ENCODE measurements around the gene ADGRB3. TPM values are rescaled to one million over a fixed set of nuclear protein-coding genes. Genes with fewer than 3 reads are reported as not detected.

The ADGRB3 gene
- total RNA-seq, 2 donors from 2014 or later, result 1.3 to 2.4 TPM

- TF ChIP-seq CTCF (IDR thresholded peaks at IDR 0.05), result no peak
- Histone ChIP-seq H3K9me3 (no peaks in the 10 kb centered on the region), H3K4me3 (no peak overlapping the region), H3K27me3 (no peaks in the 10 kb centered on the region), H3K4me1 (no peaks in the 10 kb centered on the region), H3K36me3 (no peaks in the 10 kb centered on the region), H3K27ac (no peak overlapping the region)
- no peak for DNase-seq (ENCODE audit: low spot score)
These were observed 391.6 kb downstream of the ADGRB3 start for GRCh38 chr6:69026715-69027114.

- no peaks in the 10 kb centered on the region for H3K9me3 ChIP-seq
These were observed 392.8 kb downstream of the ADGRB3 start for GRCh38 chr6:69027861-69028260.

GRCh38 chr6:69038841-69039240, 403.8 kb downstream of the ADGRB3 start:
- H3K9me3 ChIP-seq, result no peaks in the 10 kb centered on the region
- no peak for TF ChIP-seq CTCF (IDR thresholded peaks at IDR 0.05)
- H3K4me1 ChIP-seq, result no peaks in the 10 kb centered on the region
- DNase-seq (ENCODE audit: low spot score), result no peak
- no peaks in the 10 kb centered on the region for H3K27me3 ChIP-seq
- H3K36me3 ChIP-seq, result no peaks in the 10 kb centered on the region
- no peak overlapping the region for H3K4me3 ChIP-seq
- H3K27ac ChIP-seq, result no peak overlapping the region

More at GRCh38 chr6:69027861-69028260, 392.8 kb downstream of the ADGRB3 start:
- Histone ChIP-seq H3K36me3 (no peaks in the 10 kb centered on the region), H3K4me1 (no peaks in the 10 kb centered on the region), H3K4me3 (no peak overlapping the region), H3K27ac (no peak overlapping the region), H3K27me3 (no peaks in the 10 kb centered on the region)
- no peak for TF ChIP-seq CTCF (IDR thresholded peaks at IDR 0.05)
- no peak for DNase-seq (ENCODE audit: low spot score)

- Histone ChIP-seq H3K27me3 (no peaks in the 10 kb centered on the region), H3K4me3 (no peak overlapping the region), H3K4me1 (no peaks in the 10 kb centered on the region), H3K9me3 (no peaks in the 10 kb centered on the region), H3K36me3 (no peaks in the 10 kb centered on the region), H3K27ac (no peak overlapping the region)
- TF ChIP-seq CTCF (IDR thresholded peaks at IDR 0.05), result no peak
- no peak for DNase-seq (ENCODE audit: low spot score)
These were observed 407.2 kb downstream of the ADGRB3 start for GRCh38 chr6:69042297-69042696.

GRCh38 chr6:69044534-69044933, 409.5 kb downstream of the ADGRB3 start:
- Histone ChIP-seq H3K4me1 (no peaks in the 10 kb centered on the region), H3K27me3 (no peaks in the 10 kb centered on the region), H3K36me3 (no peaks in the 10 kb centered on the region), H3K4me3 (no peak overlapping the region), H3K27ac (no peak overlapping the region), H3K9me3 (no peaks in the 10 kb centered on the region)
- no peak for TF ChIP-seq CTCF (IDR thresholded peaks at IDR 0.05)
- DNase-seq (ENCODE audit: low spot score), result no peak

GRCh38 chr6:69059413-69059812, 424.3 kb downstream of the ADGRB3 start:
- Histone ChIP-seq H3K9me3 (no peaks in the 10 kb centered on the region), H3K4me3 (no peak overlapping the region), H3K4me1 (no peaks in the 10 kb centered on the region), H3K27ac (no peak overlapping the region), H3K27me3 (no peaks in the 10 kb centered on the region), H3K36me3 (no peaks in the 10 kb centered on the region)
- no peak for DNase-seq (ENCODE audit: low spot score)
- no peak for TF ChIP-seq CTCF (IDR thresholded peaks at IDR 0.05)
